Measurements from ENCODE around the gene HCK.

DNA sequence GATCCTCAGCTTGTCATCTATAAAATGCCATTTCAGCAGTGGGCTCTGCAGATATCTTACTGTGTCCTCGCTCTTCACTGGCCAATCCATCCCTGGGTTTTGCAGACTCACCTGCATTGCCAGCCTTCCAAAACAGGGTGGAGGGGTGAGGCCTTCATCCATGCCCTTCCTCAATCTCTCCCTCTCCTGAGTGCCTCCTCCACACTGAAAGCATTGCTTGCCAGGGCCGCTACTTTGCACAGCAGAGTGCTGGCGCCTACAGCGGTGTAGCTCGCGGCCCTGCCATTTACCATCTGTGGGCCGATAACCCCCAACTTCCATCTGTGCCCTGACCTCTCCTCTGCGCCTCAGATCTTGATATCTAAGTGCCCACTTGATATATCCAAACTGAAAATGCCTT is 86.9 kb downstream of the HCK start:
- TF ChIP-seq YY1 (IDR thresholded peaks at IDR 0.05; ENCODE audit: borderline replicate concordance in 1 of 3, control insufficient read depth in 1 of 3, extremely low read depth in 1 of 3, insufficient read depth in 3 of 3, insufficient read length in 1 of 3, insufficient replicate concordance in 2 of 3, low read depth in 1 of 3, low read length in 2 of 3) (no peak), RAD21 (CRISPR knock-in tag; conservative IDR thresholded peaks at IDR 0.05 in 1 of 2, IDR thresholded peaks at IDR 0.05 in 1 of 2) (no peak)

All from K562 (cell line).